Measurements from ENCODE around the gene CDCA8. TPM values are rescaled to one million over a fixed set of nuclear protein-coding genes. Genes with fewer than 3 reads are reported as not detected.

The CDCA8 gene
- total and polyA plus RNA-seq, 2 of the 4 experiments (the other 2 are of a cell fraction) = 5.9 to 25.7 TPM

DNA sequence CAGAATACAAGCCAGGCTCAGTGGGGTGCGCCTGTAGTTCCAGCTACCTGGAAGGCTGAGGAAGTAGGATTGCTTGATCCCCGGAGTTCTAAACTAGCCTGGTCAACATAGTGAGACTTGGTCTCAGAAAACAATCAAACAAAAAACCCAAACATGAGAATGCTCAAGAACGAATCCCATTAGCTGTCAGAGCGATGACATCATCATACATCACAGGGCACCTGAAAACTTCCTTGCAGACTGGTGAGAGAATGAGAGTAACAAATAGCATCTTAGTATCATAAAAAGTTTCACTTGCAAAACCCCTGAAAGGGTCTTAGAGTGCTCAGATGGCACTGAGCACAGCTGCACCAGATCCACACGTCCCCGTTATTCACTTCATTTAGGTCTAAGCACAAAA lies 21.1 kb upstream of the CDCA8 start:
- no peak overlapping the region for H2AK9ac ChIP-seq (replicated peaks; ENCODE audit: low read depth, low read length, poor library complexity)
- no peak overlapping the region for H3K4ac ChIP-seq (ENCODE audit: low read depth, low read length)
- no peak overlapping the region for H2BK5ac ChIP-seq (ENCODE audit: low read depth, low read length, poor library complexity, severe bottlenecking)
- no peaks in the 10 kb centered on the region for H3K4me1 ChIP-seq (ENCODE audit: control insufficient read depth, insufficient read depth, low read length)
- TF ChIP-seq, protein P1, sequence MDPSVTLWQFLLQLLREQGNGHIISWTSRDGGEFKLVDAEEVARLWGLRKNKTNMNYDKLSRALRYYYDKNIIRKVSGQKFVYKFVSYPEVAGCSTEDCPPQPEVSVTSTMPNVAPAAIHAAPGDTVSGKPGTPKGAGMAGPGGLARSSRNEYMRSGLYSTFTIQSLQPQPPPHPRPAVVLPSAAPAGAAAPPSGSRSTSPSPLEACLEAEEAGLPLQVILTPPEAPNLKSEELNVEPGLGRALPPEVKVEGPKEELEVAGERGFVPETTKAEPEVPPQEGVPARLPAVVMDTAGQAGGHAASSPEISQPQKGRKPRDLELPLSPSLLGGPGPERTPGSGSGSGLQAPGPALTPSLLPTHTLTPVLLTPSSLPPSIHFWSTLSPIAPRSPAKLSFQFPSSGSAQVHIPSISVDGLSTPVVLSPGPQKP (IDR thresholded peaks at IDR 0.05; ENCODE audit: borderline replicate concordance, low read depth, low read length) = no peak
- TF ChIP-seq MAFK (IDR thresholded peaks at IDR 0.05; ENCODE audit: low read depth, low read length) (no peak), NFE2L2 (IDR thresholded peaks at IDR 0.05; ENCODE audit: low read depth, low read length) (no peak), RCOR1 (IDR thresholded peaks at IDR 0.05; ENCODE audit: insufficient replicate concordance, low read length) (no peak), MAZ (IDR thresholded peaks at IDR 0.05; ENCODE audit: borderline replicate concordance, low read depth, low read length) (no peak), RAD21 (IDR thresholded peaks at IDR 0.05; ENCODE audit: low read length) (no peak), POLR2A (IDR thresholded peaks at IDR 0.05; ENCODE audit: low read depth, low read length) (no peak), CEBPB (IDR thresholded peaks at IDR 0.05; ENCODE audit: low read depth, low read length) (no peak), CHD1 (IDR thresholded peaks at IDR 0.05; ENCODE audit: low read depth, low read length) (no peak), MXI1 (IDR thresholded peaks at IDR 0.05; ENCODE audit: borderline replicate concordance, low read depth, low read length) (no peak), SMC3 (IDR thresholded peaks at IDR 0.05; ENCODE audit: low read depth, low read length) (no peak), RFX5 (IDR thresholded peaks at IDR 0.05; ENCODE audit: low read depth, low read length) (no peak), BHLHE40 (IDR thresholded peaks at IDR 0.05; ENCODE audit: low read depth, low read length) (no peak), FOS (IDR thresholded peaks at IDR 0.05; ENCODE audit: low read depth, low read length) (no peak)
- TF ChIP-seq, protein P2, sequence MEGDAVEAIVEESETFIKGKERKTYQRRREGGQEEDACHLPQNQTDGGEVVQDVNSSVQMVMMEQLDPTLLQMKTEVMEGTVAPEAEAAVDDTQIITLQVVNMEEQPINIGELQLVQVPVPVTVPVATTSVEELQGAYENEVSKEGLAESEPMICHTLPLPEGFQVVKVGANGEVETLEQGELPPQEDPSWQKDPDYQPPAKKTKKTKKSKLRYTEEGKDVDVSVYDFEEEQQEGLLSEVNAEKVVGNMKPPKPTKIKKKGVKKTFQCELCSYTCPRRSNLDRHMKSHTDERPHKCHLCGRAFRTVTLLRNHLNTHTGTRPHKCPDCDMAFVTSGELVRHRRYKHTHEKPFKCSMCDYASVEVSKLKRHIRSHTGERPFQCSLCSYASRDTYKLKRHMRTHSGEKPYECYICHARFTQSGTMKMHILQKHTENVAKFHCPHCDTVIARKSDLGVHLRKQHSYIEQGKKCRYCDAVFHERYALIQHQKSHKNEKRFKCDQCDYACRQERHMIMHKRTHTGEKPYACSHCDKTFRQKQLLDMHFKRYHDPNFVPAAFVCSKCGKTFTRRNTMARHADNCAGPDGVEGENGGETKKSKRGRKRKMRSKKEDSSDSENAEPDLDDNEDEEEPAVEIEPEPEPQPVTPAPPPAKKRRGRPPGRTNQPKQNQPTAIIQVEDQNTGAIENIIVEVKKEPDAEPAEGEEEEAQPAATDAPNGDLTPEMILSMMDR (conservative IDR thresholded peaks at IDR 0.05; ENCODE audit: low read depth, low read length) = no peak
- TF ChIP-seq, protein P3, sequence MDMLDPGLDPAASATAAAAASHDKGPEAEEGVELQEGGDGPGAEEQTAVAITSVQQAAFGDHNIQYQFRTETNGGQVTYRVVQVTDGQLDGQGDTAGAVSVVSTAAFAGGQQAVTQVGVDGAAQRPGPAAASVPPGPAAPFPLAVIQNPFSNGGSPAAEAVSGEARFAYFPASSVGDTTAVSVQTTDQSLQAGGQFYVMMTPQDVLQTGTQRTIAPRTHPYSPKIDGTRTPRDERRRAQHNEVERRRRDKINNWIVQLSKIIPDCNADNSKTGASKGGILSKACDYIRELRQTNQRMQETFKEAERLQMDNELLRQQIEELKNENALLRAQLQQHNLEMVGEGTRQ (IDR thresholded peaks at IDR 0.05; ENCODE audit: low read depth, low read length) = no peak
- H2BK20ac ChIP-seq (ENCODE audit: low read depth, low read length) = no peak overlapping the region
- ChIA-PET POLR2A (ENCODE audit: unreplicated experiment) (no interaction called here), CTCF (no interaction called here)
- H4K91ac ChIP-seq (ENCODE audit: insufficient read depth, low read depth, low read length) = no peak overlapping the region
- peaks cover 58% of the 10 kb centered on the region for H3K27me3 ChIP-seq (ENCODE audit: control insufficient read depth, insufficient read depth, low read length)
- no peak overlapping the region for H3K18ac ChIP-seq (ENCODE audit: low read depth, low read length)
- H4K8ac ChIP-seq (ENCODE audit: low read depth in 2 of 2, low read length in 2 of 2) = no peak overlapping the region
- H3K14ac ChIP-seq (replicated peaks; ENCODE audit: low read depth, low read length) = no peak overlapping the region
- no peak overlapping the region for H3K56ac ChIP-seq (ENCODE audit: extremely low read depth, insufficient read depth, low read length)
- H3K4me3 ChIP-seq (ENCODE audit: insufficient read depth, low read depth, low read length) = no peak overlapping the region
- in situ Hi-C loops (cut with MboI; ENCODE audit: low sequenced_read_pairs) (loop anchor here (5.0 kb wide), 1 partner anchor 64 kb away; no protein-coding TSS in a partner anchor), intact Hi-C loops (cut with micrococcal nuclease) (no loop called here), dilution Hi-C loops (cut with HindIII; ENCODE audit: low sequenced_read_pairs, unreplicated experiment) (no loop called here)
- no peak for DNase-seq
- no peaks in the 10 kb centered on the region for H3K9me1 ChIP-seq (ENCODE audit: insufficient read depth, low read length)
- H3K79me1 ChIP-seq (ENCODE audit: low read depth in 1 of 2, low read length in 2 of 2) = no peaks in the 10 kb centered on the region
- no peak overlapping the region for H4K5ac ChIP-seq (ENCODE audit: low read depth, low read length)
- H4K20me1 ChIP-seq (ENCODE audit: insufficient read depth, low read length) = no peaks in the 10 kb centered on the region
- H2BK120ac ChIP-seq (ENCODE audit: low read depth, low read length) = no peak overlapping the region
- no peak overlapping the region for H2BK15ac ChIP-seq (ENCODE audit: low read depth, low read length)
- ATAC-seq (ENCODE audit: low read depth) = no peak
- H2AK5ac ChIP-seq (ENCODE audit: low read depth, low read length) = no peak overlapping the region
- H3K36me3 ChIP-seq (ENCODE audit: control insufficient read depth, insufficient read depth, low read length) = no peaks in the 10 kb centered on the region
- no peak overlapping the region for H3K27ac ChIP-seq (ENCODE audit: insufficient read depth, low read length)
- H3K4me2 ChIP-seq (ENCODE audit: low read depth, low read length) = no peak overlapping the region
- H3K23ac ChIP-seq (ENCODE audit: low read depth, low read length) = no peak overlapping the region
- H3K9me3 ChIP-seq (ENCODE audit: control insufficient read depth, insufficient read depth, low read length) = no peaks in the 10 kb centered on the region
- no peak overlapping the region for H3K9ac ChIP-seq (ENCODE audit: low read depth, low read length)
- no TSS peak for BruUV-seq (replicated peaks)
- no peak overlapping the region for H2AFZ ChIP-seq (replicated peaks; ENCODE audit: low read length, poor library complexity)
- WGBS, 2 experiments (ENCODE audit: extremely low coverage in 2 of 2, insufficient read length in 1 of 2) = no CpG with 5 or more reads among the region's 6 CpGs

All from IMR-90 (cell line).